Gastroesophageal sphincter (tissue), 3 donors: ENCODE results near the gene FRMD3.

ENCODE experiments used
- CTCF ChIP-seq, 4 experiments: fragments of 200-600 bp in 2 of 4; fragments of 450-650 bp in 2 of 4; sonication (generic) in 1 of 4; IDR thresholded peaks; one replicate each; pipeline ENCODE4 v1.5.1; 2017 to 2019; ENCODE audit warnings: antibody characterized with exemption in 4 of 4, mild to moderate bottlenecking in 2 of 4, moderate library complexity in 2 of 4
- POLR2A ChIP-seq, 2 donors: fragments of 450-650 bp; IDR thresholded peaks; one replicate each; pipeline ENCODE4 v1.6.1; 2017; ENCODE audit warnings: antibody characterized with exemption in 2 of 2, mild to moderate bottlenecking in 2 of 2, moderate library complexity in 1 of 2

- TF ChIP-seq CTCF (IDR thresholded peaks at IDR 0.05) (no peak), POLR2A (IDR thresholded peaks at IDR 0.05) (no peak)
These were observed 61.7 kb downstream of the FRMD3 start for GRCh38 chr9:83476513-83476912.
